ENCODE results near the gene ISG20L2.

DNA sequence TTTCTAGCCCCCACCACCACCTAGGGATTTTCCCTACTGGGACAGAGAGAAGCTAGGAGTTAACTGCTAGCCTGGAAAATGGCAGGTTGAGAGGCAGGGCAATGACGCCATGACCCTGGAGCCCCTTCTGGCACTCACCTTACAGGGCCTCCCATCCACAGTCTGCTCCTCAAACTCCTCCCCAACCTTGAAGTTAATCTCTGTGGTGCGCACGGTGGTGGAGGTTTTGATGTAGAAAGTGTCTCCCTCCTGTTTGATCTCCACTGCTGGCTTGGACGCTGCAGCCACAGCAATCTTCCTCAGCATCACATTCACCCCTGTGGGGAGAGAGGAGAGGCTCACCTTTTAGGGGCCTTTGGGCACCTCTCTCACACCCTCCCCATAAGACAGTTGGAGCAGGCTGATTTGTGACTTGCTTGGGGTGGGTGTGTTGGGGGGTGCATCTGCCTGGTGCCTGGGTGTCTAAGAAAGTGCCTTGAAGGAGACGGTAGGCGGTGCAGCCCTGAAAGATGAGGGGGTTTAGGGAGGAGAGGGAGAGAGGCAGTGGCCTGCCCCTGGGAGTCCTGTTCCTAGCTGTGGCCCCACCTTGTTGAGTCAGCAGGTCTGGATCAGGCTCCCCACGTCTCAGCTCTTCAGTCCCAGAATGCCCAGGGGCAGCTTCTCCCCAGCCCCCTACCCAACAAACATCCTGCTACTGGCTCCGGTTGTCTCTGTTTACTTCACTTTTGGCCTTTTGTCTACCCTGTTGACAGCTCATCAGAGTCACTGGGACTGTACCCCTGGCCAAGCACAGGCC is 27.6 kb downstream of the ISG20L2 start:
- TF ChIP-seq, protein P1, sequence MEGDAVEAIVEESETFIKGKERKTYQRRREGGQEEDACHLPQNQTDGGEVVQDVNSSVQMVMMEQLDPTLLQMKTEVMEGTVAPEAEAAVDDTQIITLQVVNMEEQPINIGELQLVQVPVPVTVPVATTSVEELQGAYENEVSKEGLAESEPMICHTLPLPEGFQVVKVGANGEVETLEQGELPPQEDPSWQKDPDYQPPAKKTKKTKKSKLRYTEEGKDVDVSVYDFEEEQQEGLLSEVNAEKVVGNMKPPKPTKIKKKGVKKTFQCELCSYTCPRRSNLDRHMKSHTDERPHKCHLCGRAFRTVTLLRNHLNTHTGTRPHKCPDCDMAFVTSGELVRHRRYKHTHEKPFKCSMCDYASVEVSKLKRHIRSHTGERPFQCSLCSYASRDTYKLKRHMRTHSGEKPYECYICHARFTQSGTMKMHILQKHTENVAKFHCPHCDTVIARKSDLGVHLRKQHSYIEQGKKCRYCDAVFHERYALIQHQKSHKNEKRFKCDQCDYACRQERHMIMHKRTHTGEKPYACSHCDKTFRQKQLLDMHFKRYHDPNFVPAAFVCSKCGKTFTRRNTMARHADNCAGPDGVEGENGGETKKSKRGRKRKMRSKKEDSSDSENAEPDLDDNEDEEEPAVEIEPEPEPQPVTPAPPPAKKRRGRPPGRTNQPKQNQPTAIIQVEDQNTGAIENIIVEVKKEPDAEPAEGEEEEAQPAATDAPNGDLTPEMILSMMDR (IDR thresholded peaks at IDR 0.05): no peak
- no peak for TF ChIP-seq POLR2A (IDR thresholded peaks at IDR 0.05)
